ENCODE measurements around the gene CACNA1I. TPM values are rescaled to one million over a fixed set of nuclear protein-coding genes. Genes with fewer than 3 reads are reported as not detected.

The CACNA1I gene
- total and polyA plus RNA-seq, 9 donors: 0.02 to 0.23 (median 0.09) TPM; not detected in 1

GRCh38 chr22:39663751-39664150 is 93.2 kb downstream of the CACNA1I start:
- peaks cover 2% of the 10 kb centered on the region for H3K27me3 ChIP-seq
- TF ChIP-seq POLR2A (IDR thresholded peaks at IDR 0.05) (no peak), CTCF (IDR thresholded peaks at IDR 0.05) (no peak), EP300 (IDR thresholded peaks at IDR 0.05) (no peak)
- H3K27ac ChIP-seq: no peak overlapping the region
- intact Hi-C loops (cut with DNase I): no loop called here
- no peak overlapping the region for H3K4me3 ChIP-seq
- peaks cover 0 to 5% of the 10 kb centered on the region in 2 donors for H3K9me3 ChIP-seq
- no peak for DNase-seq
- WGBS, 3 donors: 35 to 55% (median 51%) methylated on average over 22 of the region's 22 CpGs
- no peaks in the 10 kb centered on the region for H3K4me1 ChIP-seq (ENCODE audit: insufficient read depth)
- no peaks in the 10 kb centered on the region for H3K36me3 ChIP-seq

DNA sequence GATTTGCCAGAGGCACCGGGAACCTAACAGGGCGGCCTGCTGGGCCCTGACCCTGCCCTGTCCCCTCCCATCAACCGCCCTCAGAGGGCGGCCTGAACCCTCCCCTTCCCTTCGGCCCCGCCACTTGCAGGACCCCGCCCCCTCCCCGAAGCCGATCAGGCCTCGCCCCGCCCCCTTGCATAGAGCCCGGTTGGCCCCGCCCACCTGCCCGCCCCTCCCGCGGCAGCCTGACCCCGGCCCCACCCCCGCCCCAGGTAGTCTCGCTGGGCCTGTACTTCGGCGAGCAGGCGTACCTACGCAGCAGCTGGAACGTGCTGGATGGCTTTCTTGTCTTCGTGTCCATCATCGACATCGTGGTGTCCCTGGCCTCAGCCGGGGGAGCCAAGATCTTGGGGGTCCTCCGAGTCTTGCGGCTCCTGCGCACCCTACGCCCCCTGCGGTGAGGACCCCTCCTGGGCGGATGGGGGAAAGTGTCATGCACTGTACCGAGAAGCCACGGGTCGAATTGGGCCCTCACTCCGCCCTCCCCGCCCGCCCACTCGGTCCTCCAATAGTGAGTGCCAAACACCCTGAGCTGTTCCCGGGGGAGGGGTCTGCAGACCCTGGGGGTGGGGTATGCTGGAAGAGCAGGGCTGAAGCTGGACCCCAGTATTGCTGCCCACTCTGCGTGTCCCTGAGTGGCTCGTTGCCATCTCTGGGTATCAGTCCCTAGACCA is 94.1 kb downstream of the CACNA1I start:
- no peak overlapping the region for H3K27ac ChIP-seq
- no peaks in the 10 kb centered on the region for H3K4me1 ChIP-seq (ENCODE audit: insufficient read depth)
- intact Hi-C loops (cut with DNase I): no loop called here
- no peak for DNase-seq
- no peak overlapping the region for H3K4me3 ChIP-seq
- TF ChIP-seq CTCF (IDR thresholded peaks at IDR 0.05) (no peak), EP300 (IDR thresholded peaks at IDR 0.05) (no peak), POLR2A (IDR thresholded peaks at IDR 0.05) (no peak)
- H3K9me3 ChIP-seq: peaks cover 0 to 5% of the 10 kb centered on the region in 2 donors
- H3K27me3 ChIP-seq: peaks cover 2% of the 10 kb centered on the region
- 11 to 21% (median 18%) methylated on average over 18 to 44 of the region's 44 CpGs for WGBS, 3 donors
- no peaks in the 10 kb centered on the region for H3K36me3 ChIP-seq

- no peak overlapping the region for H3K4me3 ChIP-seq
- TF ChIP-seq CTCF (IDR thresholded peaks at IDR 0.05) (no peak), EP300 (IDR thresholded peaks at IDR 0.05) (no peak)
- peaks cover 0 to 5% of the 10 kb centered on the region in 2 donors for H3K9me3 ChIP-seq
- intact Hi-C loops (cut with DNase I): no loop called here
- peaks cover 2% of the 10 kb centered on the region for H3K27me3 ChIP-seq
- no peaks in the 10 kb centered on the region for H3K36me3 ChIP-seq
- no peaks in the 10 kb centered on the region for H3K4me1 ChIP-seq (ENCODE audit: insufficient read depth)
- no peak overlapping the region for H3K27ac ChIP-seq
- 54 to 59% (median 58%) methylated on average over 8 of the region's 8 CpGs for WGBS, 3 donors
- DNase-seq: no peak
These were observed 94.7 kb downstream of the CACNA1I start for GRCh38 chr22:39665229-39665628.

DNA sequence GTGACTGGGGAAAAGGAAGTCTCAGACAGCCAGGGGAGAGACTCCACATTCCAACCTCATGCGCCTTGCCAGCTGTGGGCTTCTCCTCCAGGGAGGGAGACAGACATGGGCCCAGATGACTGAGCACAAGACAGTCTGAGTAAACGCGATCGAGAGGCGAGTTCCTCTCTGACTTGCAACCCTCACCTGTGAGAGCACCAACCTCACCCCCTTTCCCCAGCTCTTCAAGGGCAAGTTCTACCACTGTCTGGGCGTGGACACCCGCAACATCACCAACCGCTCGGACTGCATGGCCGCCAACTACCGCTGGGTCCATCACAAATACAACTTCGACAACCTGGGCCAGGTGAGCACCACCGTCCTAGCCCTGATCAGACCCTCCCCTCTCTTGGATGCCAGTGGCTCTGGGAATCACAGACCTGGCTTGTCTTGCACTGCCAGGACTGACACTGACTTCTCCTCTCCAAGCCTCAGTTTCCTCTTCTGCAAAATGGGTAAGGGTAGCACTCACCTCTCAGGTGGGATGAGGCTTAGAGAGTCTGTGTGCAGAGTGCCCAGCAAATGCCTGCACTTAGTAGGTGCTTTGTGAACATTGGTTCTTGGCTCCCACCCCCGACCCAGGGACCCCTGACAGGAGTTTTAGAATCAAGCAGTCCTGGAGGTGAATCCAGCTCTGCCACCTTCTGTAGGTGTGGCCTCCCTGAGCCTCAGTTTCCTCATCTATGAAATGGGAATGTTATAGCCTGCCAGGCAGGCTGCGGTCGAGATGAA is 95.3 kb downstream of the CACNA1I start:
- Histone ChIP-seq H3K36me3 (no peaks in the 10 kb centered on the region), H3K27ac (no peak overlapping the region), H3K9me3 (peaks cover 0 to 5% of the 10 kb centered on the region in 2 donors), H3K4me3 (no peak overlapping the region), H3K4me1 (ENCODE audit: insufficient read depth) (no peaks in the 10 kb centered on the region), H3K27me3 (peaks cover 2% of the 10 kb centered on the region)
- 77 to 81% (median 78%) methylated on average over 16 of the region's 16 CpGs for whole genome bisulfite sequencing, 3 donors
- TF ChIP-seq CTCF (IDR thresholded peaks at IDR 0.05) (no peak), POLR2A (IDR thresholded peaks at IDR 0.05) (no peak)
- intact Hi-C loops (cut with DNase I): no loop called here
- no peak for DNase-seq
